Fibroblast of villous mesenchyme (primary cell): ENCODE measurements around the gene RDH12. TPM values are rescaled to one million over a fixed set of nuclear protein-coding genes. Genes with fewer than 3 reads are reported as not detected.
"Not testable (repeated sequence)": the region's sequence is repeated elsewhere in the genome, so short reads cannot be mapped to it uniquely, and the experiment has no call there.

ENCODE experiments used
- DNase-seq: peaks from one replicate; pipeline ENCODE4 v3.0.0-alpha.2; 2010; ENCODE audit warnings: low read depth
- H3K4me3 ChIP-seq: 2 replicates; pipeline ENCODE4 v1.5.1; 2011; ENCODE audit warnings: low read depth, mild to moderate bottlenecking, low read length
- total RNA-seq: library from RNA; depleted of rRNA; stranded (reverse); fragments of >200 nt; gene quantifications from 2 replicates; pipeline ENCODE4 v1.2.3, GENCODE V29; 2012
- TF ChIP-seq, protein P1 (sequence below): IDR thresholded peaks from 2 replicates; pipeline ENCODE4 v1.5.1; 2012; ENCODE audit warnings: low read depth, mild to moderate bottlenecking, low read length; ENCODE audit not compliant: insufficient read depth

The RDH12 gene
- total RNA-seq, 1 donor: not detected

DNA sequence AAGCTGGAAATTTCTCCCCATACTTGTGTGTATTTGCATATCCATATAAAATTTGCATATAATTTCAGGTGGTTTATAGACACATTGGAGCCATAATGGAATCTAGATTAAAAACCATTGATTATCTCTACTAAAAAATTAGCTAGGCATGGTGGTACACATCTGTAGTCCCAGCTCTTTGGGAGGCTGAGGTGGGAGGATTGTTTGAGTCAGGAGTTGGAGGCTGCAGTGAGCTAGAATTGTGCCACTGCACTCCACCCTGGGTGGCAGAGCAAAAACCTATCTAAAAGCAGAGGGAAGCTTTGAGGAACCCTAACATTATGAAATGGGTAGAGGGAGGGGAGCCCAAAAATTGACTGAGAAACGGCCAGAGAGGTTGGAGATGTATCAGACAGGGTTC is 3.5 kb upstream of the RDH12 start:
- DNase-seq: no peak
- TF ChIP-seq, protein P1, sequence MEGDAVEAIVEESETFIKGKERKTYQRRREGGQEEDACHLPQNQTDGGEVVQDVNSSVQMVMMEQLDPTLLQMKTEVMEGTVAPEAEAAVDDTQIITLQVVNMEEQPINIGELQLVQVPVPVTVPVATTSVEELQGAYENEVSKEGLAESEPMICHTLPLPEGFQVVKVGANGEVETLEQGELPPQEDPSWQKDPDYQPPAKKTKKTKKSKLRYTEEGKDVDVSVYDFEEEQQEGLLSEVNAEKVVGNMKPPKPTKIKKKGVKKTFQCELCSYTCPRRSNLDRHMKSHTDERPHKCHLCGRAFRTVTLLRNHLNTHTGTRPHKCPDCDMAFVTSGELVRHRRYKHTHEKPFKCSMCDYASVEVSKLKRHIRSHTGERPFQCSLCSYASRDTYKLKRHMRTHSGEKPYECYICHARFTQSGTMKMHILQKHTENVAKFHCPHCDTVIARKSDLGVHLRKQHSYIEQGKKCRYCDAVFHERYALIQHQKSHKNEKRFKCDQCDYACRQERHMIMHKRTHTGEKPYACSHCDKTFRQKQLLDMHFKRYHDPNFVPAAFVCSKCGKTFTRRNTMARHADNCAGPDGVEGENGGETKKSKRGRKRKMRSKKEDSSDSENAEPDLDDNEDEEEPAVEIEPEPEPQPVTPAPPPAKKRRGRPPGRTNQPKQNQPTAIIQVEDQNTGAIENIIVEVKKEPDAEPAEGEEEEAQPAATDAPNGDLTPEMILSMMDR: no peak

DNA sequence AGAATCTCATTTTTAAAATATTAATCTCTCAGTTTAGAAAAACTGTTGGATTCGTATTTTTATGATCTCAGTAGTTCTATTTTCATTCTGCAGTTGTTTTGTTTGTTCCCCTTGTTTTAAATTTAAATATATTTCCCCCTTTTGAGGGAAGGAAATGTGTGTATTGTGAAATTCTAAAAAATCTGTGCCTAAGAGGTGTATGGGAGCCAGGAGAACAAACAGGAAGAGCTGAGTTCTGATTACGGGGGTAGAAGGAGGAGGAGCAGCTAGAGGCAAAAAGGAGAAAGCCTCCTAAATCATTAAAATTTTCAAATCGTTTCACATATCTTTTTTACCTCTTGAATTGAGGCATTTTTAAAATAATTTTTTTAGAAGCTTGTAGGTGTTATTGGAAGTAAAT is 2.3 kb downstream of the RDH12 start:
- no peak for DNase-seq
- TF ChIP-seq, protein P1: no peak

More for the DNA sequence above, 3.5 kb upstream of the RDH12 start:
- no peak overlapping the region for H3K4me3 ChIP-seq

DNA sequence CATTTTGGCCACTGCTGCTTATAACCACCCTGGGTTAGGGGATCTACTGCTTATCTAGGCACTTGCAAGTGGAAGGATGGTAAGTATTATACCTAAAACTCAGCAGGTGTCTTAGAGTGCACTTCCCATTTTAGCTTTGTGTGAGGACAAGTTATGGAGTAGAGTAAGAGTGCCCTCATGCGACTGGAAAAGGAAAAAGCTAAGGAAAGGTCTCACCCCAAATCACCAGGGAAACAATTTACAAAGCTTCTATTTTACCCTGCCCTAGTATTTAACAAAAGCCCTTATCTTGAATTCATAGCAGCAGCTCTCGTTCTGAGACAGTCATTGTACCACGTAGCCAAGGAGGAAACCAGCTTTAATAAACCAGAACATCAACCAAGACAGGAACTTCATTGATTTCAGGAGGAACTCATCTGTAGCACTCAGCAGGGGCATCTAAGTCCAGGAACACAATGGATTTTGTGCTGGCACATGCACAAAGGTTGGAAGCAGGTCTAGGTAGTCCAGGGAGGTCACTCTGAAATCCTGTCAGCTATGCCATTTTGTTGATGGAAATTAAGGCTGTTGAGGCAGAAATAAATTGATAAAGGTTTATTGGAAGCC is 2.9 kb downstream of the RDH12 start:
- peak; percentile 67 for DNase-seq
- no peak overlapping the region for H3K4me3 ChIP-seq
- TF ChIP-seq, protein P1: peak; percentile 78

More for the DNA sequence above, 2.3 kb downstream of the RDH12 start:
- H3K4me3 ChIP-seq: no peak overlapping the region

DNA sequence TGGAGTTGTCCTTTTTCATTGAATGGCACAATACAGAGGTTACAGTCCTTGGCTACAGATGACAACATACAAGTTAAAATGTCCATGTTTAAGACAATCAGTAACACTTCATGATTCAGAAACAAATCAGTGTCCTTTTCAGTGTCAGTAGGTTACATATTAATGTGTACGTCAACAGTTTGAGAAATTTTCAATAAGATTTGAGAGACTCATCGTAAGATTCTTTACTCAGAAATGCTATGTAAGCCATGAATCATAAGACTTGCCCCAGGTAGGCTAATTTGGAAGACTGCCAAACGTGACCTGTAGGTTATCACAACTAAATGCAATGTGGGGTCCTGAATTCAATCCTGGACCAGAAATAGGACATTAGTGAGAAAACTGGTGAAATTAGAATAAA is 3.5 kb downstream of the RDH12 start:
- H3K4me3 ChIP-seq: no peak overlapping the region
- DNase-seq: no peak
- TF ChIP-seq, protein P1: no peak

DNA sequence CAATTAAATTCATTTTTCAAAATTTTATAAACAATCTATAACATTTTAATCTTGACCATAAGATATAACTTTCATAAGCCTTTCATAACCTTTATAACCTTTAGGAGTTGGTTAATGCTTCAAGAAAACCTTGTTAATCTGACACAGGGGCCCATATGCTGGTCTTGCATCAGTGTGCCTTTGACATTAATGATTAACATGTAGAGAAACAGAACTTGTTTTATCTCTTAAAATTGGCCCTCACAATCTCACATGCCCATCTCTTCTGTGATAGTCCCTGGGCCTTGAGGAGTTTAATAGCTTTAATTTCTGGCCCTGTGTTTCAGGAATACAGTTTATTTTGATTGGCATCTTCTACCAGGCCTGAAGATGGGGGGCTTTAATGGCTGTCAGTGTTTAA is 7.7 kb downstream of the RDH12 start:
- not testable (repeated sequence) for DNase-seq, H3K4me3 ChIP-seq

DNA sequence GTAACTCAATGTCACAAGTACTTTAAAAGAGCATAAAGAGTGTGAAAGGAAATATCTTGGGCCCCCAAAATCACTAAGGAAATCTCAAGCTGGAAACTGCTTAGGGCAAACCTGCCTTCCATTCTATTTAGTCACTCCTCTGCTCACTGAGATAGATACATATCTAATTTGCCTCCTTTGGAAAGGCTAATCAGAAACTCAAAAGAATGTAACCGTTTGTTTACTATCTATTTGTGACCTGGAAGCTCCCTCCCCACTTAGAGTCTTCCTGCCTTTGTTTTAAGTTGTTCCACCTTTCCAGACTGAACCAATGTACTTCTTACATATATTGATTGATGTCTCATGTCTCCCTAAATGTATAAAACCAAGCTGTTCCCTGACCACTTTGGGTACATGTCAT is 8.1 kb downstream of the RDH12 start:
- not testable (repeated sequence) for DNase-seq, H3K4me3 ChIP-seq

DNA sequence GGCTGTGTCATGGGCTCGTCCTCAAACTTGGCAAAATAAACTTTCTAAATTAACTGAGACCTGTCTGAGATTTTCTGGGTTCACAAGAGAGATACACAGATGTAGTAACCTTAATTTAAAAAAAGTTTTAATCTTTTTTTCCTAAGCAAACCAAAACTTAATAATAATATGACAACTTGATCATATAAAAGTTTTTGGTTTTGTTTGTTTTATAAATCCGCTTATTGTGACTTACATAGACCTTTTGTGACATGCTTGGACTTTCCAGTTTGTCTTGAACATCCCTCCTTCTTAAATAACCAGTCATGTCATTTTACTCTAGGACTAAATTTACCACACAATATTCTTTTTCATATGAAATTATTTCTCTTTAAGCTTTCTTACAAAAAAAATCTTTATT is 8.5 kb downstream of the RDH12 start:
- H3K4me3 ChIP-seq: no peak overlapping the region
- no peak for DNase-seq
- TF ChIP-seq, protein P1: no peak

DNA sequence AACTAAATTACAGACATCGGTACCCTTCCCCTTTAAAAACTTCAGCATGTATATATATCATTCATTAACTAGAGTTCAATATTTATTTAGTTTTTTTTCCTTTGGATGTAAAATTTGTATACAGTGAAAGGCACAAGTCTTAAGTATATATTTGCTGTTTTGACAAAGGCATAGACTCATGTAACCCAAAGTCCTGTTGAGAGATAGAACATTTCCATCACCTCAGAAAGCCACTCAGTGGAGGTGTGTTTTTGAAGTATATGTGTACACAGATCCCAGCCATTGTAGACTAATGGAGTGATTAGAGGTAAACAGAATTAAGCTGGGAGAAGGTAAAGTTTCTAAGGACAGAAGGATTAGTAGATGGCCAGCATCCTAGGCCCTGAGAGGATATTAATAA is 15.4 kb downstream of the RDH12 start:
- no peak for DNase-seq
- no peak overlapping the region for H3K4me3 ChIP-seq
- TF ChIP-seq, protein P1: no peak
